ENCODE results near the gene COL28A1.

COL28A1 gene

DNA sequence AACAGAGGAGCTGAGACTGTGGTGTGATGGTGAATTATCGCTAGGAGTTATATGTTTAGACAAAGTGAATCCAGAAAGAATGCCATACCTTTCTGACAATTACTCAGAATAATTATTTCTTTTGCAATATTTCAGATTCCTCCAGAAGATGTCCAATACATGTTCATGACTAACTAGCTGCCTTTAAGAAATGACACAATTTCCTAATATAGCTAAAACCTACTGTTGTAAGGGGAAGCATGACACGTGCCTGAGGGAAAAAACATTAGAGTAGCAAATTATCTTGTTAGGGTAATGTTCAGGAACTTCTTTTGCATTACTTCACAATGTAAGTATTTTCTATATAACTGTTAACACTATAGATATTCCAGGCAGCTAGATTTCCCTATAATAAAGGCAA lies 150.3 kb downstream of the COL28A1 start:
- TF ChIP-seq, protein P1, sequence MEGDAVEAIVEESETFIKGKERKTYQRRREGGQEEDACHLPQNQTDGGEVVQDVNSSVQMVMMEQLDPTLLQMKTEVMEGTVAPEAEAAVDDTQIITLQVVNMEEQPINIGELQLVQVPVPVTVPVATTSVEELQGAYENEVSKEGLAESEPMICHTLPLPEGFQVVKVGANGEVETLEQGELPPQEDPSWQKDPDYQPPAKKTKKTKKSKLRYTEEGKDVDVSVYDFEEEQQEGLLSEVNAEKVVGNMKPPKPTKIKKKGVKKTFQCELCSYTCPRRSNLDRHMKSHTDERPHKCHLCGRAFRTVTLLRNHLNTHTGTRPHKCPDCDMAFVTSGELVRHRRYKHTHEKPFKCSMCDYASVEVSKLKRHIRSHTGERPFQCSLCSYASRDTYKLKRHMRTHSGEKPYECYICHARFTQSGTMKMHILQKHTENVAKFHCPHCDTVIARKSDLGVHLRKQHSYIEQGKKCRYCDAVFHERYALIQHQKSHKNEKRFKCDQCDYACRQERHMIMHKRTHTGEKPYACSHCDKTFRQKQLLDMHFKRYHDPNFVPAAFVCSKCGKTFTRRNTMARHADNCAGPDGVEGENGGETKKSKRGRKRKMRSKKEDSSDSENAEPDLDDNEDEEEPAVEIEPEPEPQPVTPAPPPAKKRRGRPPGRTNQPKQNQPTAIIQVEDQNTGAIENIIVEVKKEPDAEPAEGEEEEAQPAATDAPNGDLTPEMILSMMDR (IDR thresholded peaks at IDR 0.05; ENCODE audit: low read length) = no peak
- no peak for TF ChIP-seq EZH2 (IDR thresholded peaks at IDR 0.05; ENCODE audit: borderline replicate concordance, low read length)
- H3K9me3 ChIP-seq (ENCODE audit: low read length) = no peaks in the 10 kb centered on the region
- H2AFZ ChIP-seq (ENCODE audit: low read length) = no peak overlapping the region
- H3K36me3 ChIP-seq (ENCODE audit: insufficient read depth, low read length) = no peaks in the 10 kb centered on the region; the same call in 1 of the 2 replicates
- H3K9ac ChIP-seq (ENCODE audit: low read length) = no peak overlapping the region
- no peak overlapping the region for H3K27ac ChIP-seq (ENCODE audit: low read depth, low read length, poor library complexity, severe bottlenecking)
- H3K4me3 ChIP-seq (ENCODE audit: low read depth, low read length, poor library complexity, severe bottlenecking) = no peak overlapping the region
- no peaks in the 10 kb centered on the region for H3K79me2 ChIP-seq (ENCODE audit: insufficient read depth, low read length)
- no peak overlapping the region for H3K4me2 ChIP-seq (ENCODE audit: low read length)
- no peaks in the 10 kb centered on the region for H3K9me2 ChIP-seq (ENCODE audit: low read depth, low read length)
- no peaks in the 10 kb centered on the region for H3K4me1 ChIP-seq (ENCODE audit: insufficient read depth, low read length, severe bottlenecking)
- H3F3A ChIP-seq (ENCODE audit: insufficient read depth, low read length) = no peaks in the 10 kb centered on the region
- no peaks in the 10 kb centered on the region for H3K27me3 ChIP-seq (ENCODE audit: insufficient read depth, low read length)
- no peaks in the 10 kb centered on the region for H4K20me1 ChIP-seq (ENCODE audit: insufficient read depth, low read length)

DNA sequence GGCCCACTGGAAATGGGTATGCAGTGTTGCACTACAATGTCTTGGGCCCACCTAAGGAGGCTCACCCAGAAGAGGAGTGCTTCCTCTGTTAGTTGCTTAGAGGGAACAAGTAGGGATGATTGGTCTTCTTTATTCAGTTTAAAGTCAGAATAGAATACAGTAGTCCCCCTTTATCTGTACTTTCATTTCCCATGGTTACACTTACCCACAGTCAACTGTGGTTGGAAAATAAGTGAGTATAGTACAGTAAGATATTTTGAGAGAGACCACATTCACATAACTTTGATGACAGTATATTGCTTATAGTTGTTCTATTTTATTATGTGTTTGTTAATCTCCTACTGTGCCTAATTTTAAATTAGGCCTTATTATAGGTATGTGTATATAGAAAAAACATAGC lies 151.4 kb downstream of the COL28A1 start:
- H2AFZ ChIP-seq (ENCODE audit: low read length) = no peak overlapping the region

DNA sequence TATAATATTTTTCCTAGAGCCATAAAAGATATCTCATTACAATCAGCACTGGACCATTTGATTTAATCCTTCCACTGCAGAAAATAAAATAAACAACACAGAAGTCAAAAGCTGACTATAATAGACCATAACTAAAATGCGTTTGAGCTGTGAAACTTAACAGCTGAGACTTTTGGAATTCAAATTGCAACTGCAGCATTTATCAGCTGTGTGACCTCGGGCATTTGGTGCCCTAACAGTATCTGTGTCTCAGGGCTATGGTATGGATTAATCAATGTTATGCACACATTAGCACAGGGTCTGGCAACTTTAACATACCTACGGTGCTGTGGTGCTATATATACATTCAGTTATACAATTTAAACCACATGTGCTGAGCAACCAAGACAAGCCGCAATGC lies 160.1 kb downstream of the COL28A1 start:
- Histone ChIP-seq H3K9me2 (ENCODE audit: low read depth, low read length) (no peaks in the 10 kb centered on the region), H3K4me1 (ENCODE audit: insufficient read depth, low read length, severe bottlenecking) (no peaks in the 10 kb centered on the region), H4K20me1 (ENCODE audit: insufficient read depth, low read length) (no peaks in the 10 kb centered on the region), H3K27ac (ENCODE audit: low read depth, low read length, poor library complexity, severe bottlenecking) (no peak overlapping the region), H3K4me2 (ENCODE audit: low read length) (no peak overlapping the region), H3K9me3 (ENCODE audit: low read length) (no peaks in the 10 kb centered on the region), H3F3A (ENCODE audit: insufficient read depth, low read length) (no peaks in the 10 kb centered on the region), H3K36me3 (ENCODE audit: insufficient read depth, low read length) (no peaks in the 10 kb centered on the region), H3K9ac (ENCODE audit: low read length) (no peak overlapping the region), H3K27me3 (ENCODE audit: insufficient read depth, low read length) (no peaks in the 10 kb centered on the region), H3K4me3 (ENCODE audit: low read depth, low read length, poor library complexity, severe bottlenecking) (no peak overlapping the region), H3K79me2 (ENCODE audit: insufficient read depth, low read length) (no peaks in the 10 kb centered on the region), H2AFZ (ENCODE audit: low read length) (no peak overlapping the region)
- TF ChIP-seq EZH2 (IDR thresholded peaks at IDR 0.05; ENCODE audit: borderline replicate concordance, low read length) = no peak
- TF ChIP-seq, protein P1 (IDR thresholded peaks at IDR 0.05; ENCODE audit: low read length) = no peak

More for the DNA sequence above, 151.4 kb downstream of the COL28A1 start:
- no peaks in the 10 kb centered on the region for H3K4me1 ChIP-seq (ENCODE audit: insufficient read depth, low read length, severe bottlenecking)
- H3K4me3 ChIP-seq (ENCODE audit: low read depth, low read length, poor library complexity, severe bottlenecking) = no peak overlapping the region
- no peak overlapping the region for H3K4me2 ChIP-seq (ENCODE audit: low read length)
- no peaks in the 10 kb centered on the region for H3K9me3 ChIP-seq (ENCODE audit: low read length)
- no peaks in the 10 kb centered on the region for H4K20me1 ChIP-seq (ENCODE audit: insufficient read depth, low read length)
- H3K27ac ChIP-seq (ENCODE audit: low read depth, low read length, poor library complexity, severe bottlenecking) = no peak overlapping the region
- no peak overlapping the region for H3K9ac ChIP-seq (ENCODE audit: low read length)
- TF ChIP-seq EZH2 (IDR thresholded peaks at IDR 0.05; ENCODE audit: borderline replicate concordance, low read length) = no peak
- TF ChIP-seq, protein P1 (IDR thresholded peaks at IDR 0.05; ENCODE audit: low read length) = no peak
- no peaks in the 10 kb centered on the region for H3F3A ChIP-seq (ENCODE audit: insufficient read depth, low read length)
- no peaks in the 10 kb centered on the region for H3K9me2 ChIP-seq (ENCODE audit: low read depth, low read length)
- H3K79me2 ChIP-seq (ENCODE audit: insufficient read depth, low read length) = no peaks in the 10 kb centered on the region
- H3K36me3 ChIP-seq (ENCODE audit: insufficient read depth, low read length) = no peaks in the 10 kb centered on the region; the same call in 1 of the 2 replicates
- no peaks in the 10 kb centered on the region for H3K27me3 ChIP-seq (ENCODE audit: insufficient read depth, low read length)

Measured in OCI-LY1 (cell line).